Stimulated activated CD4-positive, alpha-beta T cell treated with anti-CD3 and anti-CD28 coated beads, Interleukin-4, amount 100 ng/mL, for 4 hours (primary cell): ENCODE results near the gene TUBB6.

Source experiments
- DNase-seq, 2 experiments: peaks; one replicate each; pipeline ENCODE4 v3.0.0-alpha.2; 2020

TUBB6 gene

DNA sequence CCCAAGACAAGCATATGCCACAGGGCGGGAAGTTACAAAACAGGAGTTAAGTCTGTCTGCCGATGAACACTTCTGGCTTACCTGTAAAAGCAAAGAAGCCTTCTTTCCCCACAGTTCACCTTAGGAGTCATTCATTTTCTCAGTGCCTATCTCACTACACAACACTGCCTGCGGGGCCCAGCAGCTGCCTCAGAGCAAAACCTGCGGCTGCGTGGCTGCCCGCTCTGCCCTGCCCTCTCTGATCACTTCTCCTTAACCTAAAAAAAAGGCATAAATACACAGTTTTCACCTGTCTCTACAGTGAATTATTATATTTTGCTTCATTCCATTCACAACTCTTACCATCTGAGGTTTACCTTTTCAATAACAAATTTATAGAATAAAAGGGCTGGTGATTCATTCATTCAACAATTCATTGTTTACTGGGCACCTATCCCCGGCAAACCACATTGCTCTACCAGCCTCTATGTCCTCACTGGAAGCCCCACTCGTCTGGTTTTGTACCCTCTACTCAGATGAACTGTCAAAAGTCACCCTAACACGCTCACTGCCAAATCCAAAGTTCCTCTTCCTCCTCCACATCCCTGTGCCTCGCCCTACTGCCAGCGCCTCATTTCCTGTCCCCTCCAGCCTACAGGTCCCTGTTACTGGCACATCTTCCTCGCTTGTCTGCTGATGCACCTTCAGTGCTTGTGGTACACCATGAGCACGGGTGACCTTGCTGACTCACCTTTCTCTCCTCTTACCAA, 37.6 kb downstream of the TUBB6 start:
- no peak for DNase-seq

DNA sequence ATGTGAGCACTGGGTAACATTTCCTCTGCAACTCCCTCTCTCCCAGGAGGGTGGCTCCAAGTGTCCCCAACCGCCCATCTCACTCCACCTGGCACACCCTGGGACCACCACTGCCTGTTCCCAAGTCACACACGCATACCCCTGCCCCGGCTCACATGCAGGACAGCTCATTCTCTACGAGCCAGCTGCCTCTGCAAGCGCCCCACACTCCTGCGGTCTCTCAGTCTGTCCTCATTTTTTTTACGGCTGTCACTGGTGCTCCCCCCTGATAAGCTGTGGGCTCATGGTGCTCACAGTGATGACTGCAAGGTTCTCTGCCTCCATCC, 38.2 kb downstream of the TUBB6 start:
- no peak for DNase-seq

DNA sequence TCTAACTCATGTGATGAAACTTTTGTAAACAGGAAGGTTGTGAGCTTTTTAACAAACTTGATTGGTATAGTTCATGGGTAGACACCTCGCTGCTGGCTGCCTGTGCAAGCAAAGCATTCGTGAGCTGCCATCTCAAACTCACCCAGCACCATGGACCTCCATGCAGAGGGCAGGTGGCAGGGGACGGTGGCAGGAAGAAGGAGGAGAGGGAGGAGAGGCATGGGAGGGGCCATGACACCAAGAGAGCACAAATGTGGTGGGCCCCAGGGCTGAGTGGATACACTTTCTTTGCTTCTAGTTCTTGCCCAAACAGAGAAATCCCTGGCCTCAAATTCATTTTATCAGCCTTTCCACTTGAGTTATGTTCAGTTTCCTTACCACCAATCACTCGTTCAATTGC, 39.9 kb downstream of the TUBB6 start:
- DNase-seq, result no peak

DNA sequence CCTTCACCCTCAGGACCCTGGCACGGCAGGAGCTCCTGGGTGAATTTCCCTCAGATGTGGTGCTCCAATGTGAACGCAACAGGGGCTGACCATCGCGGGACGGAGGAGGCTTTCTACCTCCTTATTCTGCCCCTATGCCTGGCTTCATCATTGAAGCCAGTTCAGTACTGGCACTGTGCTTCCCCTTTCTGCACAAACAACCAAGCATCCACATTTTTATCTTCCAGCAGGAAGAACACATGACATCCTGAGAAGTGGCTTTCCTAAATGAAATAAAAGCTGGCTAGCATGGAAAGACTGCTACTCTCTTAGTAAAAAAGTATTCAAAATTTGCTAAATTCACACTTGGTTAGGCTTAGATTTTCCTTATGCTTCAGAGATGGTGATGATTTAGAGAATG, 44.1 kb downstream of the TUBB6 start:
- no peak for DNase-seq

DNA sequence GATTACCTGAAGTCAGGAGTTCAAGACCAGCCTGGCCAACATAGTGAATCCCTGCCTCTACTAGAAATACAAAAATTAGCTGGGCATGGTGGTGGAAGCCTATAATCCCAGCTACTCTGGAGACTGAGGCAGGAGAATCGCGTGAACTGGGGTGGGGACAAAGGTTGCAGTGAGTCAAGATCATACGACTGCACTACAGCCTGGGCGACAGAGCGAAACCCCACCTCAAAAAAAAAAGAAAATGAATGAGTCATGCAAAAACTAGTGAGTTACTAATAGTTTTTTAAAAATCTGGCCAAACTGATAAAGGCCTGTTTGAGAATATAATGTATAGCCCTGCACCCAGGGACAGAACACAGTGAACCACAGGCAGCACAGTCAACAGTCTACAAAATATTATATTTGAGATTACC, 51.5 kb downstream of the TUBB6 start:
- no peak for DNase-seq

DNA sequence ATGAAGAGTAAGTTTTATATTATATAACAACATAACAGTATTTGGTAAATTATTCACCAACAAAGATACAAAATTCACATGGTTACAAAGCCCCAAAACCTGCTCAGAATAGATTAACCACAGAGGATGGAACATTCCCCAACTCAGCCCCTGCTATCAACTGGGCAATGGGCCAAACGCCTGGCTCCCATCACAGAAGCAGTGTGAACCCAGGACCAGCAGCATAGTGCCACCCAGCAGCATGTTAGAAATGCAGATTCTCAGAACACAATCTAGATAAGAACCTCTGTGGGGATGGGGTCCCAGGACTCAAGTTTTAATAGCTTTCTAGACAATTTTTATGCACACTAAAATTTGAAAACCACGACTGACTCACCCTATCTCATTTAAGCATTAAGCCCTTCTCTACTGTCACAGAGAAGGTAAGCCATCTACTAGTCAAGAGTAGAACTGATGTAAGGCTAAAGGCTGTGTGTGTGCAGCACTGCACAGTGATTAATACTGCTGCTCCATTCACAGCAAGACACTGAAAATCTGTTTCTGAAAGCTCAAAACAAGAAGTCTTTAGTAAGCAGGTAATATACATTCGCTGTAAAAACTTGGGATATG, 53.8 kb downstream of the TUBB6 start:
- no peak for DNase-seq

DNA sequence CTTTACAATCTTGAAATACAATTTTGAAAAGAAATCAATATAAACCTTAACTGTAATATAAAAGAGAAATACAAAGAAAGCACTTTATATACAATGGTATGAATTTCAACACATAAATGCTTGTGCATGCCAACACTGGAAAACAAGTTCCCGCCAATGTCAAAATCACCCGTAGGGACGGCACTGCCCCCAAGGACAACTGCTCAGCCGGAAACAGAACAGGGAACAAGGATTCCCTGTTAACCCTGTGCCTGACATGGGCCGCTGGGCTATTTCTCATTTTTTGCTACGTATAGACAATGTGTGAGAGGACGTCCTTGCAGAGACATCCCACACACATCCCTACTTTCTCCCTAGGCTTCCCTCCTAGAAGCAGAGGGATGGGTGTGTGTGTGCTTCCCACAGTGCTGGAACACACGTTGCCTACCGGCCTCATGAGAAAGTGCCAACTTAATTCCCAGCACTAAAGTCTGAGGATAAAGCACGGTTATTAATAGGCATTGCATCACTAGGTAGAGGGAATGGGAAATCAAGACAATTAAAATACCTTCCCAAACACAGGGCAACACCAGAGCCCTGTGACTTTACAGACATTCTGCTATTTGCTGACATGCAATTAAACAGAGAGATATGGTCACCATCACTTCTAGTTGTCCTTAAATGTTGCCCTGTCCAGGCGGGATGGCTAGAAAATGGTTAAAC, 54.6 kb downstream of the TUBB6 start:
- DNase-seq, result no peak

DNA sequence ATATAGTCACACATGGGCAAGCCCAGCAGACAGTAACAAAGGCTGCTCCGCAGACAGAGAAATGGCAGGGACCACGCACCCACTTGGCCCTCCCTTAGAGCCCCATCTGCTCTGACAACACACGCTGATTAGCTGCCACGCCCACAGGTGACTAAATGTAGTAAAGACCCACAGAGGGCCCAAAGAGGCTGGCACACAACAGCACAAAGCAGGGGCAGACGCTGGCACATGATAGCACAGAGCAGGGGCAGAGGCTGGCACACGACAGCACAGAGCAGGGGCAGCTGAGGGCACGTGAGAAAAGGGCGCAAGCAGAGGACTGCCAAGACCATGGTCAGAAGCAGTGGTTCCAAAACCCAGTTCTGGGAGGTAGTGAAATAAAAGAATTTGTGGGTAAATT, 58.3 kb downstream of the TUBB6 start:
- DNase-seq, result no peak

DNA sequence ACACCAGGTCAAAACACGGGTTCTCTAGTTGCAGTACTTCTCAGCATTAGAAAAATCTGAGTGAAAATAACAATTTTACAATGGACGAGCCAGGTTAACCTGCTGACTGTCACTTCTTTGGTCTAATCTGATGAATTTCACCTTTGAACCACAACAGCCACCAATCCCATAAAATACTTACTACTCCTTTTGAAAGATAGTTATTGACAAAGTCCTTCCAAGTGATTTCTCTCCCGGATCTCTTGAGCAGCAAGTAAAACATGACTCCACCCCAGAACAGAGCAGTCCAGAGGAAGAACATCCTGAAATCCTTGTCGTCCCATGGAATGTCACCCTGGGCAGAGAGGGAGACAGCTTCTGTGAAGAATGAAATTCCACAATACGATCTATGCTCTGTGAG, 58.7 kb downstream of the TUBB6 start:
- DNase-seq, result no peak

DNA sequence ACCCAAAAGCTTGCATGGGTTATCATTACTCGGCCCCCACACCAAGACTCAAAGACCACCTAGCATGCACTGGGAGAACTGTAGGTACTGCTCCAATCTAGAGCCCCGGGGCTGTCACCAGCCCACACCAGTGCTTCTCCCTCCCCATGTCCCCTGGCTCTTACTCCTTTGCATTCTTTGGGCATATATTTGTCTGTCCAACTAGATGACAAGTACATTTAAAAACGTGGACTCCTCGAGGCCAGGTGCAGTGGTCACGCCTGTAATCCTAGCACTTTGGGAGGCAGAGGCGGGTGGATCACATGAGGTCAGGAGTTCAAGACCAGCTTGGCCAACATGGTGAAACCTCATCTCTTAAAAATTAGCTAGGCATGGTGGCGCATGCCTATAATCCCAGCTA, 61.2 kb downstream of the TUBB6 start:
- no peak for DNase-seq

DNA sequence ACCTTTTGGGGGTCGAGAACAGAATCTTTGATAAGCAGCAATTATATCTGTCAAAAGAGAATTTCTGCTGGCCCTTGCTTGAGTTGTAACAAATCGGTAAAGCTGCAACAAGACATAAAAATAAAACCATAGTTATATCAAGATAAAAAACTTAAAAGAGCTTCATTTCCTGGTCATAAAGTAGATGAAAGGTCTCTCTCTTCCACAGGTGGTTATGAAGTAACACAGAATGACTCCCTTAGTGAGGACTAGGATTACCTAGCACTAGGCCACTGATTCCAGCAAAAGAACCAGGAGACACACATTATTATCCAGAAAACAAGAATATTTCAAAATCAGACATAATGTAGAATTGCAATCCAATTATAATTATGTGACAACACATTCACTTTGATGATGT, 63.5 kb downstream of the TUBB6 start:
- no peak for DNase-seq

DNA sequence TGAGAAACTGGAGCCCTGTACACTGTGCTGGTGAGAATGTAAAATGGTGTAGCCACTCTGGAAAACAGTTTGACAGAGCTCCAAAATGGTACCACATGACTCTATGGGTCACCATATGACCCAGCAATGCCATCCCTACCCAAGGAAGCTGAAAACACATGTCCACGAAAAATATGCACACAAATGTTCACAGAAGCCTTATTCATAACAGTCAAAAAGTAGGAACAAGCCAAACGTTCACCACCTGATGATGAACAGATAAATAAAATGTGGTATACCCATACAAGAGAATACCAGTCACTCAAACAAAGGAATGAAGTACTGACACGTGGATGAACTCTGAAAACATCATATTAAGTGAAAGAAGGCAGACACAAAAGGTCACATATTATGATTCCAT, 64.4 kb downstream of the TUBB6 start:
- DNase-seq, result no peak

DNA sequence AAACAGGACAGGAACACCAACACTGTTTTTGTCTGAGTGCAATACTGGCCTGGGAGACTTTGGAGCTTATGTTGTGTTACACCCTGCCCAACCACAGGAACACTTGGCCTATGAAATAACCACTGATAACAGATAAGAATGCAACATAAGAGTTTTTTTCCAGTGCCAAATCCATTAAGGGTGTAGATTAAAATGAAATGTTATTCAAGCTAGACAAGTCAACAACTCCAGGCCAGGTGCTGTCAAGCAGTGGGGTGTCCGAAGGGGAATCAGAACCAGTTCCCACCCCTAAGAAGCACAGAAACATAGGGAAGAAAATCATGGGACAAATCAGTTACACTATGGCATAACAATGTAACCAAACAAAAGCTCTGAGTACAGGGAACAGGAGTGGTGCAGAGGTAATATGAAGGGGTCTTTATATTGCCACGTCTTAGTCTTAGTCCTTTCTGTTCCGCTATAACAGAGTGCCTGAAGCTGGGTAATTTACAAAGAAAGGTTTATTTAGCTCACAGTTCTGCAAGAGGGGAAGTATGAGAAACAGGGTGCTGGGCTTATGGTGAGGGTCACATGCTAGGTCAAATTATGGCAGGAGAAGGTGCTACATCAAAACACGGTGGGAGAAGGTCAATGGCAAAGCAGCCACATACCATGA, 65.2 kb downstream of the TUBB6 start:
- no peak for DNase-seq

DNA sequence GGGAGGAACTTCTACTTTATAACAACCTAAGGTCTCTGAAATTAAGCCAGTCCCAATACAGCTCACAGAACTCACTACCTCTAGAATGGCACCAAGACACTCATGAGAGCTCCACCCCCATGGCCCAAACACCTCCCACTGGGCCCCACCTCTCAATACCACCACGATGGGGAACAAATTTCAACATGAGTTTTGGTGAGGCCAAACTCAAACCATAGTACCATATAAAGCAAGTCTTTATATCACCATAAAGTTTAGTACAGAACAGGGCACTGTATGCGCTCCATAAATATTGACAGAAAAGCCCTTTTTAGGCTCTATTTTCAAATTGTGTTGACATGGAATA, 65.7 kb downstream of the TUBB6 start:
- no peak for DNase-seq

DNA sequence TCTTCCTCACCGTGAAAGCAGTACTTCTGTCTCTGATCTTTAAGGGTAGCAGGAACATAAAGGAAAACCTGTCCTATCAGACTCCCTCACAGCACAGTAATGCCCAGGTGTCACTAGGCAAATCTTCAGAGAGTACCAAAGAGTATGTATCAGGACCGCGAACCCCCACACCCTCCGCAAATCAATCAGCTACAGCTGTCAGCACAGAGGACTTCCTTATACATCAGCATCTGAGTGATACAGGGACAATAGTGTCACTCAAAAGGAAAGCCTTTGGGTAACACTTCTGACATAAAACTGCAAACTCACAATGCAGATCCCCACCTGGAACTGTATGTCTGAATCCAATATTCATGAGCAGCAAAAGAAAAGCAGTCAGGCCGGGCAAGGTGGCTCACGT, 66.4 kb downstream of the TUBB6 start:
- DNase-seq, result no peak
